Ovary (tissue), 10 donors: ENCODE measurements around the gene SLC30A2. TPM values are rescaled to one million over a fixed set of nuclear protein-coding genes. Genes with fewer than 3 reads are reported as not detected.
"Not testable (repeated sequence)": the region's sequence is repeated elsewhere in the genome, so short reads cannot be mapped to it uniquely, and the experiment has no call there.

Source experiments
- DNase-seq, 5 donors: peaks; one replicate each; pipeline ENCODE4 v3.0.0-alpha.2; 2019 to 2020
- H3K27ac ChIP-seq, 2 donors: fragments of 200-600 bp; one replicate each; pipeline versions ENCODE4 v1.5.1 to v1.8.0; 2019 to 2022
- H3K27me3 ChIP-seq: fragments of 200-600 bp; one replicate; pipeline ENCODE4 v1.8.0; 2022
- H3K36me3 ChIP-seq: fragments of 200-600 bp; sonication (generic); one replicate; pipeline ENCODE4 v1.5.1; 2019
- H3K4me1 ChIP-seq: one replicate; pipeline ENCODE4 v1.8.1; 2013; ENCODE audit warnings: mild to moderate bottlenecking, moderate library complexity; ENCODE audit not compliant: insufficient read depth
- H3K4me3 ChIP-seq: fragments of 200-600 bp; sonication (generic); one replicate; pipeline ENCODE4 v1.5.1; 2017
- H3K9me3 ChIP-seq, 2 donors: fragments of 200-600 bp in 1 of 2; sonication (generic) in 1 of 2; one replicate each; pipeline versions ENCODE4 v1.5.1 to v1.8.1; 2013 to 2019; ENCODE audit warnings: mild to moderate bottlenecking in 1 of 2, moderate library complexity in 1 of 2
- CTCF ChIP-seq, 3 donors: fragments of 450-650 bp in 2 of 3; fragments of 200-600 bp in 1 of 3; IDR thresholded peaks; one replicate each; pipeline versions ENCODE4 v1.5.1 to v1.8.0; 2016 to 2022; ENCODE audit warnings: antibody characterized with exemption in 3 of 3, mild to moderate bottlenecking in 1 of 3
- EP300 ChIP-seq: sonication (generic); formaldehyde crosslinking; IDR thresholded peaks from one replicate; pipeline ENCODE4 v1.6.1; 2017; ENCODE audit warnings: antibody characterized with exemption
- POLR2A ChIP-seq: fragments of 450-650 bp; IDR thresholded peaks from one replicate; pipeline ENCODE4 v1.6.1; 2017; ENCODE audit warnings: antibody characterized with exemption, mild to moderate bottlenecking, moderate library complexity
- WGBS, 3 donors: extraction: QIAGEN DNeasy Blood & Tissue Kit in 1 of 3; methylation state at CpG; one replicate each; pipeline versions ENCODE4 v1.1.5 to v1.1.7; 2013 to 2017; 5-methylcytosine and 5-hydroxymethylcytosine counted together
- intact Hi-C, 4 donors: fragments of 100-400 bp; cut with DNase I; formaldehyde crosslinking; loops; one replicate each; pipeline versions ENCODE4 v1.11.0 to v1.15.1; 2022 to 2023
- long read RNA-seq, 3 donors: library from polyadenylated mRNA in 2 of 3; unstranded in 2 of 3; transcript quantifications; one replicate each; pipeline ENCODE4 v2.0.0 and lab custom pipeline, GENCODE V29; 2021 to 2026
- polyA plus RNA-seq, 2 donors: library from polyadenylated mRNA; stranded (reverse); fragments of 200-250 nt in 1 of 2; fragments of 350-450 nt in 1 of 2; fragmentation: Illumina TruSeq in 1 of 2; extraction: RNeasy Lipid Tissue Mini Kit (QIAGEN cat#74804) in 1 of 2; gene quantifications; one replicate each; pipeline ENCODE4 v1.2.3, GENCODE V29; 2013 to 2014
- total RNA-seq, 7 donors: library from RNA; depleted of rRNA in 2 of 7; stranded (reverse); fragments of >200 nt in 2 of 7; fragmentation: NEBNext Ultra II Directional in 3 of 7; extraction: Animal tissue kit (Norgen Biotek cat#: 25700) in 3 of 7; gene quantifications; one replicate each; pipeline versions ENCODE4 v1.1.0 to v1.2.4, GENCODE V29; 2016 to 2023
- donor health status: DM: no; HTN: no; CAD: no; lungs with moderate emphysema.
- donor health status: DM: no; HTN: no; CAD: no.
- donor health status: Bipolar disorder and iron deficiency.
- donor health status: DM: yes; HTN: yes; CAD: no.
- donor health status: DM: no; HTN: no; CAD: no.
- donor health status: DM: yes; HTN: yes; CAD: no.

SLC30A2 gene
- total RNA-seq (under 1 TPM in 4 of 7 donors, not detected in 3; 0.11 to 0.80 (median 0.17) TPM), polyA plus RNA-seq (not detected)
- long read RNA-seq, donor 1, partial matches to known transcripts: 0 of 2 reads
- long read RNA-seq, donor 1, other reads (novel, unspliced or antisense): 2 of 2 reads
- long read RNA-seq, donor 2: 0 reads
- long read RNA-seq, donor 3, partial matches to known transcripts: 0 of 2 reads
- long read RNA-seq, donor 3, other reads (novel, unspliced or antisense): 2 of 2 reads

GRCh38 chr1:26045722-26046245 is at the start of gene SLC30A2:
Gene SLC30A2, minus strand, starts transcription at chr1:26046118. Its CDS starts 222 bp downstream, at chr1:26045896.
- DNase-seq: no peak
- intact Hi-C loops: no loop called here

GRCh38 chr1:26094677-26095383 is 48.9 kb upstream of the SLC30A2 start:
- Histone ChIP-seq H3K9me3 (no peaks in the 10 kb centered on the region), H3K4me1 (no peaks in the 10 kb centered on the region), H3K27me3 (no peaks in the 10 kb centered on the region), H3K27ac (no peak overlapping the region), H3K4me3 (no peak overlapping the region), H3K36me3 (no peaks in the 10 kb centered on the region)
- 18 to 23% (median 23%) methylated on average over 17 of the region's 17 CpGs for WGBS, 3 donors
- DNase-seq: peak in 3 of 5 donors; percentile 19 to 36 (median 20)
- TF ChIP-seq POLR2A (no peak), CTCF (IDR thresholded peaks at IDR 0.05) (no peak), EP300 (no peak)
- intact Hi-C loops: no loop called here

More at GRCh38 chr1:26045722-26046245, at the start of gene SLC30A2:
- H3K4me1 ChIP-seq: no peaks in the 10 kb centered on the region
- WGBS, 3 donors: 1% methylated on average over 31 to 62 of the region's 62 CpGs
- TF ChIP-seq CTCF (IDR thresholded peaks at IDR 0.05) (no peak), POLR2A (no peak), EP300 (no peak)
- no peak within 1 kb of the TSS for H3K4me3 ChIP-seq
- H3K27ac ChIP-seq: no peak within 1 kb of the TSS
- no peaks in the 10 kb centered on the region for H3K9me3 ChIP-seq
- H3K36me3 ChIP-seq: no peaks in the 10 kb centered on the region
- H3K27me3 ChIP-seq: peaks cover 3% of the 10 kb centered on the region

GRCh38 chr1:26094076-26094669 is 48.3 kb upstream of the SLC30A2 start:
- intact Hi-C loops: no loop called here
- no peak for DNase-seq
- Histone ChIP-seq H3K36me3 (no peaks in the 10 kb centered on the region), H3K27me3 (no peaks in the 10 kb centered on the region), H3K4me1 (no peaks in the 10 kb centered on the region), H3K27ac (no peak overlapping the region), H3K4me3 (no peak overlapping the region), H3K9me3 (no peaks in the 10 kb centered on the region)
- WGBS, 3 donors: 9 to 18% (median 11%) methylated on average over 11 of the region's 11 CpGs
- TF ChIP-seq POLR2A (no peak), CTCF (IDR thresholded peaks at IDR 0.05) (no peak), EP300 (no peak)

- H3K27me3 ChIP-seq, H3K4me1 ChIP-seq, H3K36me3 ChIP-seq, intact Hi-C loops, H3K9me3 ChIP-seq, DNase-seq, H3K4me3 ChIP-seq, H3K27ac ChIP-seq: not testable (repeated sequence)
- 15 to 24% (median 19%) methylated on average over 6 of the region's 6 CpGs for WGBS, 3 donors
These were observed 47.7 kb upstream of the SLC30A2 start for GRCh38 chr1:26093569-26093968.
